GM19452 (cell line): ENCODE measurements around the gene INTS12.
"Not testable (repeated sequence)": the region's sequence is repeated elsewhere in the genome, so short reads cannot be mapped to it uniquely, and the experiment has no call there.

Experiments
- ATAC-seq: cut with Tn5 transposase; IDR thresholded peaks from one replicate; pipeline ENCODE4 v1.9.1; 2021; ENCODE audit not compliant: unreplicated experiment

Gene INTS12, protein sequence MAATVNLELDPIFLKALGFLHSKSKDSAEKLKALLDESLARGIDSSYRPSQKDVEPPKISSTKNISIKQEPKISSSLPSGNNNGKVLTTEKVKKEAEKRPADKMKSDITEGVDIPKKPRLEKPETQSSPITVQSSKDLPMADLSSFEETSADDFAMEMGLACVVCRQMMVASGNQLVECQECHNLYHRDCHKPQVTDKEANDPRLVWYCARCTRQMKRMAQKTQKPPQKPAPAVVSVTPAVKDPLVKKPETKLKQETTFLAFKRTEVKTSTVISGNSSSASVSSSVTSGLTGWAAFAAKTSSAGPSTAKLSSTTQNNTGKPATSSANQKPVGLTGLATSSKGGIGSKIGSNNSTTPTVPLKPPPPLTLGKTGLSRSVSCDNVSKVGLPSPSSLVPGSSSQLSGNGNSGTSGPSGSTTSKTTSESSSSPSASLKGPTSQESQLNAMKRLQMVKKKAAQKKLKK

DNA sequence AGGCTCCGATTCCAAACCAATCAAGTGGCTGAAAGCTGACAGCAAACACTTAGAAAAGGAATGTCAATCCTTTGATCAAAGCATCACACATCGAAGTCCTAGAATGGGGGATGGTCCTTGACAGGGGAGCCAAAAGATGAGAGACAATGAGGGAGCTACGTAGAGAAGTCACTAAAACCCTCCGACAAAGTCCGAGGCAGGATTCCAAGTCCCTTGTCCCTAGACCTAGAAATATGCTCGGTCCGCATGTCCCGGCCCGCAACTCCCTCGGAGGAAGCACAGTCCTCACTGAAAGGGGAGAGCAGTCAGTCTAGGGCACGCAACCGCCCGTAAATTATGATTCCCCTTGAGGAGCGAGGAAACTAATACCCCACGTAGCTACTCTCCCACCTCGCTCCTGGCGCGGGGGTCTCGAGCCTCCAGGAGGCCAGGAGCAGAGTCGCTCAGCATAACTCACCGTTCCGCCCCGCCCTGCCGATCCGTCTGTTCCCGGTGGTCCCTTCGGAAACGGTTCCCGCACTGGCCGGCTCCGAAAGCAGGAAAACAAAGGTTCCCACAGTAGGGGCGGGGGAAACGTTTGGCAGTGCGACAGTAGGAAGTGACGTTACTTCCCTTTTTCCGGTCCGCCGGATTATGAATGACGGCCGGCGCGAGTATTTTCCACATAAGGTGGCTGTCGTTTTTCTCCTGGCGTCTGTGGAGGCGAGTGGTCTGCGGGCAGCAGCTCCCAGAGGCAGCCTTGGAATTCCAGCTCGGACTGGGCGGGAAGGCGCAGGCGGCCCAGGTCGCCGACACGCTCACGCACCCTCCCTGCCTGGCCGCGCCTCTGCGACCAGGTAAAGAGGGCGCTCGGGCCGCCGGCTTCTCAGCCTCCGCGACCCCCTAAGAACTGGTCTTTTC lies at the start of gene INTS12, which contains the start of gene GSTCD:
INTS12 (minus strand) TSS at position 509 of the 900 bp plus-strand sequence. CDS start 8,684 bp downstream, outside the sequence.
GSTCD (plus strand) TSS at position 604 of the 900 bp plus-strand sequence. CDS start 8,830 bp downstream, outside the sequence.
- ATAC-seq: peak; percentile 78

DNA sequence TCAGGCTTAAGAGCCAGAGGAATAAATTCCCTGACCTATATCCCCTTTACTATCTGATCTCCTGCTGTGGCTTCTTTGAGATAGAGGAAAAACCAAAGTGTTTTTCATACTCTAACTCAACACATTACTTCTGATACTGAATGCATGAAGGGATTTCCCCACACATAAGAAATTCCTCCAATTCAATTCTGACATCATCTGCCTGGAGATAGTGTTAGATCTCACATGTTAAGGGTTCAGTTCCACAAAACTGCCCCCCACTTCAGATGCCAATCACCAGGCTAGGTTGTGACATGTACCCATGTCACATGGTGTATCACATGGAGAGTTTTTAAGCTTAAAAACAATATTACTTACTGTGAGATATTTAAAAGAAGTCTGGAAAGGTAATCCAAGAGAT lies 46.9 kb upstream of the INTS12 start:
- ATAC-seq: no peak

DNA sequence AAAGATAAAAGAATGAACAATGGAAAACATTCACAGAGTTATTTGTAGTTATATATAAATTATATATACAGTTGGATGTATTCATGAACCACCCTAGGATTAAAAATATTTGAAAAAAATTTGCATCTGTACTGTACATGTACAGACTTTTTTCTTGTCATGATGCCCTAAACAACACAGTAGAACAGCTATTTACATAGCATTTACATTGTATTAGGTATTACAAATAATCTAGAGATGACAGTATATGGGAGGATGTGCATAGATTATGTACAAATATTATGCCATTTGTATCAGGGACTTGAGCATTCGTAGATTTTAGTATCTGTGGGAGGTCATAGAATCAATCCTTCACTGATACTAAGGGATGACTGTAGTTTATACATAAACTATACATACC lies 44.9 kb upstream of the INTS12 start:
- ATAC-seq: no peak

DNA sequence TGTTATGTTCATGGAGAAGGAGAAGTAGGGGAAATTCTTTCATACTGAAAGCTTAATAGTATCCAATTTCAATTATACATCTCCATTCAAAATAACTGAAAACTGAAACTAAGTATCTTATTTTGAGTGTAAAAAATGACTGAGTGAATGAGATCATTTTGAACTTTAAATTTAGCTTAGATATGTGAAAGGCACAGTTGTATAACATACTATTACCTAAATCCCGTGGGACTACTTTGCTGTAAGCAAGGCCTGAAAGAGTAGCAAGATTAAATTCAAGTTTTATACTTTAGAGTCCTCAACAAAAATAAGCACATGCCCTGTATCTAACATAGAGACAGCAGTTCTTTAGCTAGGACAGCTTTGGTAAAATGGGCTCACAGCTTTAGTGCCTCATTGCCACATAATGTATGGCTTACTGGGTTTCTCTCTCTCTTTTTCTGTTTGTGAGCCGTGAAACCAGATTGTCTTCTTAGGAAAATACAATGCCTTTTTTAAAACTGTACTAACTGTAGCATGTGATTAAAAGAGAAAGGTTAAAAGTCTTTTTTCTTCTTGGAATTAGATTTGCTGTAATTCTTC lies 43.3 kb upstream of the INTS12 start:
- ATAC-seq: no peak

DNA sequence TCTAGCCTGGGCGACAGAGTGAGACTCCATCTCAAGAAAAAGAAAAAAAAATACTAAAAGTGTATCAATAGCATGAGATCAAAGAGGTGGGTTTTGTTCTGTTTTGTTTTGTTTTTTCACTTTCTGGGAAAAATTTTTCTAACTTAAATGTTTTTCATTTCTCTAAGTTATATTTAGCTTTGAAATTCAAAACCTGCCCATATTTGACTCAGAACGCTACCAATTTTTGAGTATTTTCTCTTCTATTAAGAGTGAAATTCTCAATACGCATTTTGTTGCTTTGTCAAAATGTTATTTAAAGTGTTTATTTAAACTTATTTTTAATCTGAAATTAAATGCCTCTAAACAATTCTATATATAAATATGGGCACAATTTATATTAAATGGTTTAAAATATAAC lies 39.7 kb upstream of the INTS12 start:
- ATAC-seq: no peak

DNA sequence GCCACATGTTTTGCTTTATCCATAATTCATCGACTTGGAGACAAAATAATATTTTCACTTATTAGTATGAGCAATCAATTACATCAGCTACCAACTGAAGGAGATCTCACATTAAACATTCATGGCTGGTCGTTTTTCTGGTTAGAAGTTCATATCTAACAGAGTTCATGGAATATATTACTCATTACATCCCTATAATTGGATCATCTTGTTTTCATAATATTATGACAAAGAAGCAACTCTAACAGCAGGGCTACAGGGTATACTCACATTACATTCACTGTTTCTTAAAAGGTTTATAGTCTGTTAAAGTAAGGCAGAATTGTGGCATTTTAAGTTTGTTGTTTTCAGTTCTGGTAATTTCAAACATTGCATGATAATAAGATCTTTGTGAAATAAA lies 33.1 kb upstream of the INTS12 start:
- ATAC-seq: no peak

DNA sequence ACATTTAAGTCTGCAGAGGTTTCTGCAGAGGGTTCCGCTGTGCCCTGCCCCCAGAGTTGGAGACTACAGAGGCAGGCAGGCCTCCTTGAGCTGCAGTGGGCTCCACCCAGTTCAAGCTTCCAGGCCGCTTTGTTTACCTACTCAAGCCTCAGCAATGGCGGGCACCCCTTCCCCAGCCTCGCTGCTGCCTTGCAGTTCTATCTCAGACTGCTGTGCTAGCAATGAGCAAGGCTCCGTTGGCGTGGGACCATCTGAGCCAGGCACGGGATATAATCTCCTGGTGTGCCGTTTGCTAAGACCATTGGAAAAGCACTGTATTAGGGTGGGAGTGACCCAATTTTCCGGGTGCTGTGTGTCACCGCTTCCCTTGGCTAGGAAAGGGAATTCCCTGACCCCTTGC lies 26.7 kb upstream of the INTS12 start:
- ATAC-seq: not testable (repeated sequence)

DNA sequence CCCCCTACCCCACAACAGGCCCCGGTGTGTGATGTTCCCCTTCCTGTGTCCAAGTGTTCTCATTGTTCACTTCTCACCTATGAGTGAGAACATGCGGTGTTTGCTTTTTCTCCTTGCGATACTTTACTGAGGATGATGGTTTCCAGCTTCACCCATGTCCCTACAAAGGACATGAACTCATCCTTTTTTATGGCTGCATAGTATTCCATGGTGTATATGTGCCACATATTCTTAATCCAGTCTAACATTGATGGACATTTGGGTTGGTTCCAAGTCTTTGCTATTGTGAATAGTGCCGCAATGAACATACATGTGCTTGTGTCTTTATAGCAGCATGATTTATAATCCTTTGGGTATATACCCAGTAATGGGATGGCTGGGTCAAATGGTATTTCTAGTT lies 21.4 kb upstream of the INTS12 start:
- ATAC-seq: not testable (repeated sequence)

DNA sequence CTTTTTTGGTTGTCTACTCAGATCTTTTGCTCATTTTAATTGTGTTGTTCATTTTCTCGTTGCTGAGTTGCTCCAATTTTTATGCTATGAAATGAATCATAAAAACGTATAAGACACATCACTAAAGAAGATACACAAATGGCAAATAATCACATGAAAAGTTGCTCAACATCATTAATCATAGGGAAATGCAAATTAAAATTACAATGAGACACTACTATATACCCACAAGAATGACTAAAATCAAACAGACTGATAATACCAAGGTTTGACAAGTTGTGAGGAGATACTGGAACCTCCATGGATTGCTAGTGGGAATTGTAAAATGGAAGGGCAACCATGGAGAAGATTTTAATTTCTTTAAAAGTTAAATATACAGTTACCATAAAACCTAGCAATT lies 17.1 kb upstream of the INTS12 start:
- ATAC-seq: no peak

DNA sequence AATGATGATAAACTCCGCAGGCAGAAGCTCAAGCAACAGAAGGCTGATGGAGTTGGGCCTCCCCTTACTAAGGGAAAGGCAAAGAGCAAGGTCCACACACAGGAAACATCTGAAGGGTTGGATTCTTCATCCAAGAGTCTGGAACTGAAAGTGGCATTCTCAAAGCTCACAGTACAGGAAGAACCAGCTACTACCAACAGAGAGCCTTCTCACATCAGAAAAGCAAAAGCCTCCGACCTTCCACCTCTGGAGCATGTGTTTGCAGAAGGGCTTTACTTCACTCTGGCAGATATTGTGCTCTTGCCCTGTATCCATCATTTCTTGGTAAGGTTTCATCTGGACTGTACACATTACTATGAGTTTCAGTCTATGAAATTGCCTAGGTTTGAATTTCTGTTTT lies 10.7 kb upstream of the INTS12 start:
- no peak for ATAC-seq

DNA sequence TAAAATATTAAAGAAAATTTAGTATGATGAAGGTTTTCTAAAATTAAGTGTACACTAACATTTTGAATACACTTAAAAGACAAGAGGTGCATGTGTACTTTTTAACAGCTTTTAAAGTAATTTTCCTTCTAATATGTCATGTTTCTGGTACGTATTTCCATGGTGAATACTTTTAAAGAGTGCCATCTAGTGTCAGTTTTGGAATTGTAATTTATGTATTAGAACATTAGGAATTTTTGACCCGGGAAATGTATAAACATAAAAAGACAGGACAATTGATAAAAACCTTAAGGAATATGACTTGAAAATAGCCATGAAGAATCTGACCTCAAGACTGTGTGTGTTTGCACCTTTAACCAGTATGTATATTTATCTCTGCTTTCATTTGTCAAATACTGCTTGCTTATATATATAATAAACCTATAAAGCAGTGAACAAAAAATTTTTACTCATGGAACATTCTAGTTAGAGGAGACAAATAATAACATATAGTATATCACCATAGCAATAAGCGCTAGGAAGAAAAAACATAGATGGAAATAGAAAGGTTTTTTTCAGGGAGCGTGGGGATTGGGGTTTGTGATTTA lies 7.3 kb upstream of the INTS12 start:
- ATAC-seq: no peak

DNA sequence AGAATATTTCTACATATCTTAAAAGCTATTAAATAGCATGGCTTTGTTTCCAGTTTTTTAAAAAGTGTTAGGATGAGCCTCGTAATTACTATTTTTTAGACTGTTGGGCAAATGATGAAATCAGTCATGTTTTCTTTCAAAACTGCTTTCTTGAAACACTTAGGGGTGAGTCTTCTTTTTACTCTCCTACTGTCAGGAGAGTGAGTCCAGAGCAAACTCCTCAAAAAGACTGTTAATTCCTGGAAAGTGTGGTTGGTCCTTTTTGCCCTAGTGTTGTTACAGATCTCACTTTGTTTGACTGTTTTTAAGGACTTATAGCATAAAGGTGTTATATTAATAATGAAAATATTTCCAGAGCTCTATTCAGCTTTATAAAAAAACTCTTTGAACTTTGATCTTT lies 6.4 kb upstream of the INTS12 start:
- ATAC-seq: no peak

DNA sequence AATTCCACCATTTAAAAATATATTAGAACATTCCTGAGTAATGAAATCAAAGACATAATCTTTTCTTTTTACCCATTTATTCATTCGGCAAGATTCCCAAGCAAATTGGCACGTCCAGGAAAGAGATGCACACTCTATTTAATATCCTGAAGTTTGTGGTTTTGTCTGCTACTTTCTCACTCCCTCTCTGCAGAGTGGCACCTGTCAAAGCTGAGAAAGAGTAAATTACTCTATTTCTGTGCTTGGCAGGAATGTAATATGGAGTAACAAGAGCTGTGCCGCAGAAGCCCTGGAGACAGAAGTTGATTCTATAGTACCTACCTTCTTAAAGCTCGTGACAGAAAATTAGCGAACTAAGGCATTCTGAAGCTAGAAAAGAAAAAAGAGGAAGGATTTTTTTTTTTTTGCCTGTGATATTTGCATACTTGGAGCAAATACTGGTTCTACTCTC lies 5.6 kb upstream of the INTS12 start:
- ATAC-seq: no peak

DNA sequence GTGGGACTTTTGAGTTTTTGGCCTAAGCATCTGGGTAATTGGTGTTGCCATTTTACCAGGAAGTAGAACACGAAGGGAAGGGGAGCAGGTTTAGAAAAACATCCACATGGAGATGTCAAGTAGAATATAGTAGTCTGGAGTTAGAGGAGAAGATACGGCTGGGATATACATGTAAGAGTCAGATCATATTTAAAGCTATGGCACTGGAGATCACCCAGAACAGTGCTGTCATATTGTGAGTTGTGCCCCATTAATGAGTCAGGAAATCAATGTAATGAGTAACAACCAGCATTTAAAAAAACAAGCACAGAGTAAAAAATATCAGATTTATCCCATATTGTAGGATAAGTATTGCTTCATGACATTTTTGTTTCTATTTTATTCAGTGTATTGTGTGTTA lies 4.3 kb upstream of the INTS12 start:
- ATAC-seq: no peak

DNA sequence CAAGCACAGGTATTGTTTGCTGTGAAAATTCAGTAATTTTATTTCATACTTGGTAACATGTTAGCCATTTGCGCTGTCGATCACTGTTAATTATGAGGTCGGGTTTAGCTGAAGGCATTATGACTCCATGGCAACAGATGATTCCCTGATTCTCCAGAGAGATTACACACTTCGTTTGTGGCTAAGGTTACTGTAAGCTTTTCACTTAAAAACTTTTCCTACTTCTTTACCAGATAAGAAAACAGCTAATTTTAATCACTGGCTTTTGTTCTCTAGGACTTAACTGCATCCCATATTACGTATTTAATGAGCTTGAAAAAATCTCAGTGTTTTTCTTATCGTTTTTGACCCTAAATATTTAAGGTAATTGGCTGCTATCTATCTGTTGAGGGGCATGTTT lies 2.2 kb upstream of the INTS12 start:
- no peak for ATAC-seq

DNA sequence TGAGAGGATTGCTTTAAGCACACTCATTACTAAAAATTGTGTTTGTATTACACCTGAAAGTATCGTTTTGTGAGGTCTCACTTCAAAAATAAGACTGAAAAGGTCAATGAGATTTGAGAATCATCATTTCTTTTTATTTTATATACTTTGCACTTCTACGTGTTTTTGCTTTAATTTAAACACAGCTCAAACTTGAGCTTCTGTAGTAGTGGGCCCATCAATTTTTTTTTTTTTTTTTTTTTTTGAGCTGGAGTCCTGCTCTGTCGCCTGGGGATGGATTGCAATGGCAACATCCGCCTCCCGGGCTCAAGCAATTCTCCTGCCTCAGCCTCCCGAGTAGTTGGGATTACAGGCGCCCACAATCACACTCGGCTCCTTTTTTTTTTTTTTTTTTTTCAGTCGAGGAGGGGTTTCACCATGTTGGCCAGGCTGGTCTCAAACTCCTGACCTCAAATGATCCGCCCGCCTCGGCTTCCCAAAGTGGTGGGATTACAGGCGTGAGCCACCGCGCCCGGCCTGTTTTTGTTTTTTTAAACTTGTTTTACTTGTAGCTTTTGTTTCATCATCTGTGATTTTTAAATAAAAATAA lies 1.6 kb upstream of the INTS12 start:
- no peak for ATAC-seq

DNA sequence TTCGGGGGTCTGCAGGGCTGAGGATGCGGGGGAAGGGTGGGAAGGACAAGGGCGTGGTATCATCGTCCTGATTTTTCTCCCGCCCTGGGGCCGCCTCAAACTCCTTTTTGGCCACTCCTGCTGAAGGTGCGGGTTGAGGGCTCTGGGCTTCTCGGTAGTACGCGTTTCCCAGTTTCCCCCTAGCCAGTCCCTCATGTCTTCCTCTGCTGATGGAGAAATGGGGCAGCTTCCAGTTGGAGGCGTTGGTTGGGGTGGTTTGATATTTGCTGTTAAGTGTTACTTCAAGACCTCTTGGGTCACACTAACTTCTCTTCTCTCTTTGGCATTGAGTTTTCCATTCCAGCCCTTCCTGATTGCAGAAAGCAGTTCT lies 577 bp upstream of the INTS12 start:
- peak; percentile 37 for ATAC-seq

DNA sequence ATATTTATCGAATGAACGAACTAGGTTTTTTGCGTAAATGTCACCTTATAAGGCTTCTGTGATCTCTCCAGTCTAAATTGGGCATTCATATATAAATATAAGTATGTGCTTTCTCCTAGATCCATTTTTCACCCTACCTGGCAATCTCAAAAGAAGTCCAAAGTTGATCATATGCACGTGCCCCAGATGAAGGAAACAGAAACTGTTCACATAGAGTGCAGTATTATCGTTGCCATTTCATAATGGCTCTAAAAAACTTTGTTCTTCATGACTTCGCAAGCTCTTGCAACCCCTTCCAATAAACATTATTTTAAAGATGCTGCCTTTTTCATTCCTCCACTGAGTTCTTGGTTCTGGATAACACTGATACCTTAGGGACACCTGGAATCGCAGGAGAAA lies 708 bp downstream of the INTS12 start:
- ATAC-seq: no peak

DNA sequence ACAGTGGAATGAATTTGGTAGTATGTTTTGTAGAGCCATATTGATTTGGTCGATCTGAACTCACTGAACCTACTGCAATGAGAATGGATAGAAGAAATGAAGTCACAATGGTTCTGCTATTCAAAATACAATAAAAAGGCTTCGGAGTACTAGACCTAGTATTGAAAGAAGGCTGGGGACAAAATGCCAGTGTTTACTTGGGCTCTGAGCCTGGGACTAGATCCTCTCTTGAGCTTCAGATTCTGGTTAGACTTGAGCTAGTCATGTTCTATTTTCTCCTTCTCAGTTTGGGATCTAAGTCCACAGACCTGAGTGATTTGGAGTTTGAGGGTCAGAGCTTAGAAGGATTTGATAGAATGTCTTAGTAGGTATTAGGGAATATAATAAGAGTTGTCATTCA lies 9.9 kb downstream of the INTS12 start:
- no peak for ATAC-seq

DNA sequence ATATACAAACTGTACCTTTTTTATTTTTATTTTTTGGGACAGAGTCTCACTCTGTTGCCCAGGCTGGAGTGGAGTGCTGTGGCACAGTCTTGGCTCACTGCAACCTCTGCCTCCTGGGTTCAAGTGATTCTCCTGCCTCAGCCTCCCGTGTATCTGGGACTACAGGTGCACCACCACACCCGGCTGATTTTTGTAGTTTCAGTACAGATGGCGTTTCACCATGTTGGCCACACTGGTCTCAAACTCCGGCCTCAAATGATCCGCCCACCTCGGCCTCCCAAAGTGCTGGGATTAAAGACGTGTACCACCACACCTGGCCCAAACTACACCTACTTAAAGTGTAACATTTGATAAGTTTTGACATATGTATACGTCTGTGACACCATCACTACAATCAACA lies 12.7 kb downstream of the INTS12 start:
- not testable (repeated sequence) for ATAC-seq

DNA sequence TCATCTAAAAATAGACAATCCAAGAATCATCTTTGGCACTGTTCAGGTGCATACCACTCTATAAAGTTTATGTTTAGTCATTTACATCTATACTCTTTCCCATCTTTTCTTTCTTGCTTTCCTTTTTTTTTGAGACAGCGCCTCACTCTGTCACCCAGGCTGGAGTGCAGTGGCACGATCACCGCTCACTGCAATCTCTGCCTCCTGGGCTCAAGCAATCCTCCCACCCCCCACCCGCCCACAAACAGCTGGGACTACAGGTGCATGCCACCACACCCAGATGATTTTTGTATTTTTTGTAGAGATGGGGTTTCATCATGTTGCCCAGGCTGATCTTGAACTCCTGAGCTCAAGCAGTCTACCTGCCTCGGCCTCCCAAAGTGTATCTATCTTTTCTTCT lies 13.7 kb downstream of the INTS12 start:
- ATAC-seq: not testable (repeated sequence)
